Neural cell (in vitro differentiated cells): ENCODE measurements around the gene BPTF.
"Not testable (repeated sequence)": the region's sequence is repeated elsewhere in the genome, so short reads cannot be mapped to it uniquely, and the experiment has no call there.

Experiments used
- EP300 ChIP-seq: fragments of 450-650 bp; conservative IDR thresholded peaks from 2 replicates; pipeline ENCODE4 v1.6.1; 2014; ENCODE audit warnings: antibody characterized with exemption, mild to moderate bottlenecking, moderate library complexity; ENCODE audit not compliant: poor library complexity, severe bottlenecking
- EZH2 ChIP-seq: fragments of 200-600, 300-800 bp; shearing (Covaris generic), sonication (generic); IDR thresholded peaks from 2 replicates; pipeline ENCODE4 v1.6.1; 2014; ENCODE audit warnings: antibody characterized with exemption, low read length, borderline replicate concordance, mild to moderate bottlenecking; ENCODE audit not compliant: insufficient read depth, poor library complexity, severe bottlenecking
- MXI1 ChIP-seq: fragments of 450-650 bp; conservative IDR thresholded peaks from 2 replicates; pipeline ENCODE4 v1.6.1; 2014; ENCODE audit warnings: antibody characterized with exemption, mild to moderate bottlenecking; ENCODE audit not compliant: poor library complexity, severe bottlenecking
- RAD21 ChIP-seq: fragments of 450-650 bp; conservative IDR thresholded peaks from 2 replicates; pipeline ENCODE4 v1.6.1; 2014; ENCODE audit warnings: antibody characterized with exemption, mild to moderate bottlenecking, moderate library complexity
- SMC3 ChIP-seq: fragments of 450-650 bp; conservative IDR thresholded peaks from 2 replicates; pipeline ENCODE4 v1.6.1; 2014; ENCODE audit warnings: antibody characterized with exemption, mild to moderate bottlenecking, moderate library complexity; ENCODE audit not compliant: poor library complexity
- TAF1 ChIP-seq: IDR thresholded peaks from 2 replicates; pipeline ENCODE4 v1.6.1; 2012; ENCODE audit warnings: low read depth
- TF ChIP-seq, protein P1 (sequence below): fragments of 450-650 bp; IDR thresholded peaks from 2 replicates; pipeline ENCODE4 v1.5.1; 2014; ENCODE audit warnings: antibody characterized with exemption, mild to moderate bottlenecking, moderate library complexity; ENCODE audit not compliant: poor library complexity, severe bottlenecking
- TF ChIP-seq, protein P2 (sequence below): IDR thresholded peaks from 2 replicates; pipeline ENCODE4 v1.6.1; 2012; ENCODE audit warnings: borderline replicate concordance

DNA sequence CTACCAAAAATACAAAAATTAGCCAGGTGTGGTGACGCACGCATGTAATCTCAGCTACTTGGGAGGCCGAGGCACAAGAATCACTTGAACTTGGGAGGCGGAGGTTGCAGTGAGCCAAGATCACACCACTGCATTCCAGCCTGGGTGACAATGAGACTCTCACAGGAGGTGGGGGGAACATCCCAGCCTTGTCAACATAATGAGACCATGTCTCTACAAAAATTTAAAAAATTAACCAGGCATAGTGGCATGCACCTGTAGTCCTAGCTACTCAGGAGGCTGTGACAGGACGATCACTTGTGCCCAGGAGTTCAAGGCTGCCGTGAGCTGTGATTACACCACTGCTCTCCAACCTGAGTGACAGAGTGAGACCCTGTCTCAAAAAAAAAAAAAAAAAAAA lies 151.0 kb downstream of the BPTF start:
- TF ChIP-seq, protein P1, sequence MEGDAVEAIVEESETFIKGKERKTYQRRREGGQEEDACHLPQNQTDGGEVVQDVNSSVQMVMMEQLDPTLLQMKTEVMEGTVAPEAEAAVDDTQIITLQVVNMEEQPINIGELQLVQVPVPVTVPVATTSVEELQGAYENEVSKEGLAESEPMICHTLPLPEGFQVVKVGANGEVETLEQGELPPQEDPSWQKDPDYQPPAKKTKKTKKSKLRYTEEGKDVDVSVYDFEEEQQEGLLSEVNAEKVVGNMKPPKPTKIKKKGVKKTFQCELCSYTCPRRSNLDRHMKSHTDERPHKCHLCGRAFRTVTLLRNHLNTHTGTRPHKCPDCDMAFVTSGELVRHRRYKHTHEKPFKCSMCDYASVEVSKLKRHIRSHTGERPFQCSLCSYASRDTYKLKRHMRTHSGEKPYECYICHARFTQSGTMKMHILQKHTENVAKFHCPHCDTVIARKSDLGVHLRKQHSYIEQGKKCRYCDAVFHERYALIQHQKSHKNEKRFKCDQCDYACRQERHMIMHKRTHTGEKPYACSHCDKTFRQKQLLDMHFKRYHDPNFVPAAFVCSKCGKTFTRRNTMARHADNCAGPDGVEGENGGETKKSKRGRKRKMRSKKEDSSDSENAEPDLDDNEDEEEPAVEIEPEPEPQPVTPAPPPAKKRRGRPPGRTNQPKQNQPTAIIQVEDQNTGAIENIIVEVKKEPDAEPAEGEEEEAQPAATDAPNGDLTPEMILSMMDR: not testable (repeated sequence)
- TF ChIP-seq, protein P2, sequence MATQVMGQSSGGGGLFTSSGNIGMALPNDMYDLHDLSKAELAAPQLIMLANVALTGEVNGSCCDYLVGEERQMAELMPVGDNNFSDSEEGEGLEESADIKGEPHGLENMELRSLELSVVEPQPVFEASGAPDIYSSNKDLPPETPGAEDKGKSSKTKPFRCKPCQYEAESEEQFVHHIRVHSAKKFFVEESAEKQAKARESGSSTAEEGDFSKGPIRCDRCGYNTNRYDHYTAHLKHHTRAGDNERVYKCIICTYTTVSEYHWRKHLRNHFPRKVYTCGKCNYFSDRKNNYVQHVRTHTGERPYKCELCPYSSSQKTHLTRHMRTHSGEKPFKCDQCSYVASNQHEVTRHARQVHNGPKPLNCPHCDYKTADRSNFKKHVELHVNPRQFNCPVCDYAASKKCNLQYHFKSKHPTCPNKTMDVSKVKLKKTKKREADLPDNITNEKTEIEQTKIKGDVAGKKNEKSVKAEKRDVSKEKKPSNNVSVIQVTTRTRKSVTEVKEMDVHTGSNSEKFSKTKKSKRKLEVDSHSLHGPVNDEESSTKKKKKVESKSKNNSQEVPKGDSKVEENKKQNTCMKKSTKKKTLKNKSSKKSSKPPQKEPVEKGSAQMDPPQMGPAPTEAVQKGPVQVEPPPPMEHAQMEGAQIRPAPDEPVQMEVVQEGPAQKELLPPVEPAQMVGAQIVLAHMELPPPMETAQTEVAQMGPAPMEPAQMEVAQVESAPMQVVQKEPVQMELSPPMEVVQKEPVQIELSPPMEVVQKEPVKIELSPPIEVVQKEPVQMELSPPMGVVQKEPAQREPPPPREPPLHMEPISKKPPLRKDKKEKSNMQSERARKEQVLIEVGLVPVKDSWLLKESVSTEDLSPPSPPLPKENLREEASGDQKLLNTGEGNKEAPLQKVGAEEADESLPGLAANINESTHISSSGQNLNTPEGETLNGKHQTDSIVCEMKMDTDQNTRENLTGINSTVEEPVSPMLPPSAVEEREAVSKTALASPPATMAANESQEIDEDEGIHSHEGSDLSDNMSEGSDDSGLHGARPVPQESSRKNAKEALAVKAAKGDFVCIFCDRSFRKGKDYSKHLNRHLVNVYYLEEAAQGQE: not testable (repeated sequence)
- not testable (repeated sequence) for TF ChIP-seq EZH2, EP300, RAD21, SMC3, TAF1, MXI1
